GM12874 (cell line): ENCODE results near the gene TMEM200B.

ENCODE experiments used
- CTCF ChIP-seq: IDR thresholded peaks from 2 replicates; pipeline ENCODE4 v1.5.1; 2011; ENCODE audit warnings: low read depth, mild to moderate bottlenecking, control low read depth, low read length, moderate library complexity; ENCODE audit not compliant: insufficient read depth

Gene TMEM200B

GRCh38 chr1:29164588-29164987 is 40.9 kb upstream of the TMEM200B start:
- no peak for TF ChIP-seq CTCF

GRCh38 chr1:29162476-29163138 is 38.9 kb upstream of the TMEM200B start:
- TF ChIP-seq CTCF: no peak

GRCh38 chr1:29162025-29162424 is 38.3 kb upstream of the TMEM200B start:
- TF ChIP-seq CTCF: no peak

GRCh38 chr1:29159773-29160172 is 36.1 kb upstream of the TMEM200B start:
- TF ChIP-seq CTCF: no peak

GRCh38 chr1:29157269-29157601 is 33.5 kb upstream of the TMEM200B start:
- no peak for TF ChIP-seq CTCF

- TF ChIP-seq CTCF: no peak
Measured at GRCh38 chr1:29156543-29157268, 33.0 kb upstream of the TMEM200B start.

- no peak for TF ChIP-seq CTCF
Measured at GRCh38 chr1:29152046-29152805, 28.5 kb upstream of the TMEM200B start.
